ENCODE data around the gene GLT8D2. TPM values are rescaled to one million over a fixed set of nuclear protein-coding genes. Genes with fewer than 3 reads are reported as not detected.
A peak's percentile ranks its signal among the peaks of the same experiment; 100 is the strongest.

The GLT8D2 gene
- polyA plus RNA-seq, 1 of the 3 experiments (the other 2 are of a cell fraction), result 50.0 TPM

GRCh38 chr12:103994235-103994634 lies 55.8 kb downstream of the GLT8D2 start:
- TF ChIP-seq RXRA (IDR thresholded peaks at IDR 0.05; ENCODE audit: borderline replicate concordance, low read depth) (no peak), RAD21 (IDR thresholded peaks at IDR 0.05; ENCODE audit: low read length) (no peak), ZBTB33 (IDR thresholded peaks at IDR 0.05; ENCODE audit: borderline replicate concordance, low read depth) (no peak), TEAD4 (IDR thresholded peaks at IDR 0.05; ENCODE audit: borderline replicate concordance, insufficient read depth) (no peak), JUND (IDR thresholded peaks at IDR 0.05) (no peak), GABPA (IDR thresholded peaks at IDR 0.05; ENCODE audit: low read depth) (no peak), NRF1 (IDR thresholded peaks at IDR 0.05; ENCODE audit: low read depth, low read length) (no peak), USF2 (IDR thresholded peaks at IDR 0.05; ENCODE audit: borderline replicate concordance, low read depth, low read length) (no peak), CHD2 (IDR thresholded peaks at IDR 0.05; ENCODE audit: low read length, partially characterized antibody) (no peak), FOXJ3 (CRISPR knock-in tag; IDR thresholded peaks at IDR 0.05) (no peak), GATA2 (CRISPR knock-in tag; IDR thresholded peaks at IDR 0.05) (no peak), CTCF (IDR thresholded peaks at IDR 0.05) (no peak)
- Histone ChIP-seq H3K4me1 (ENCODE audit: control insufficient read depth in 1 of 2, insufficient read depth in 2 of 2, low read depth in 1 of 2, low read length in 1 of 2) (no peaks in the 10 kb centered on the region), H3K4me2 (no peak overlapping the region), H3K27ac (ENCODE audit: low read depth in 2 of 2, low read length in 1 of 2) (no peak overlapping the region), H3K79me2 (ENCODE audit: insufficient read depth) (no peaks in the 10 kb centered on the region), H3K27me3 (ENCODE audit: insufficient read depth) (no peaks in the 10 kb centered on the region), H3F3A (replicated peaks; ENCODE audit: insufficient read depth) (no peaks in the 10 kb centered on the region), H3K4me3 (ENCODE audit: low read depth in 2 of 2, low read length in 1 of 2) (no peak overlapping the region), H3K9me3 (no peaks in the 10 kb centered on the region), H3K9ac (no peak overlapping the region), H2AFZ (ENCODE audit: low read depth) (no peak overlapping the region), H4K20me1 (ENCODE audit: insufficient read depth) (no peaks in the 10 kb centered on the region), H3K9me2 (no peaks in the 10 kb centered on the region), H3K36me3 (replicated peaks in 1 of 2; ENCODE audit: control insufficient read depth in 1 of 2, insufficient read depth in 2 of 2, low read length in 1 of 2) (peaks cover 12 to 13% of the 10 kb centered on the region in 2 experiments)
- ChIA-PET CTCF (no interaction called here), POLR2A (no interaction called here)
- DNase-seq, result no peak
- 95% methylated on average over 4 of the region's 4 CpGs for WGBS (ENCODE audit: low lambda C conversion rate)

- 51% methylated on average over 2 of the region's 2 CpGs for WGBS (ENCODE audit: low lambda C conversion rate)
- no peak for DNase-seq
- no peak overlapping the region for H2AFZ ChIP-seq (ENCODE audit: low read depth)
- no peak overlapping the region for H3K4me3 ChIP-seq (ENCODE audit: low read depth in 2 of 2, low read length in 1 of 2)
- peak overlapping the region in 1 of 2 experiments; percentile 58; a peak in 2 of 4 replicates for H3K27ac ChIP-seq (ENCODE audit: low read depth in 2 of 2, low read length in 1 of 2)
- H3K4me1 ChIP-seq (ENCODE audit: control insufficient read depth in 1 of 2, insufficient read depth in 2 of 2, low read depth in 1 of 2, low read length in 1 of 2), result no peaks in the 10 kb centered on the region
- 0 out of 2 replicates have a peak, but pooled peaks cover 1% of the 10 kb centered on the region for H3K79me2 ChIP-seq (ENCODE audit: insufficient read depth)
- H3K9ac ChIP-seq, result no peak overlapping the region
- no peaks in the 10 kb centered on the region for H3K27me3 ChIP-seq (ENCODE audit: insufficient read depth)
- TF ChIP-seq RFX5 (IDR thresholded peaks at IDR 0.05; ENCODE audit: low read length) (no peak), RCOR1 (IDR thresholded peaks at IDR 0.05; ENCODE audit: low read length) (no peak), MAX (IDR thresholded peaks at IDR 0.05; ENCODE audit: low read depth) (no peak), TEAD4 (IDR thresholded peaks at IDR 0.05; ENCODE audit: borderline replicate concordance, insufficient read depth) (no peak), NFIC (IDR thresholded peaks at IDR 0.05; ENCODE audit: borderline replicate concordance) (no peak), FOXJ3 (CRISPR knock-in tag; IDR thresholded peaks at IDR 0.05) (no peak), FOSL2 (IDR thresholded peaks at IDR 0.05; ENCODE audit: borderline replicate concordance, low read depth) (peak; percentile 15; the same call in 1 of the 2 replicates), TAF1 (IDR thresholded peaks at IDR 0.05; ENCODE audit: borderline replicate concordance, low read depth, low read length) (no peak), NRF1 (IDR thresholded peaks at IDR 0.05; ENCODE audit: low read depth, low read length) (no peak)
- H3K9me2 ChIP-seq, result no peaks in the 10 kb centered on the region
- POLR2A ChIA-PET, result no interaction called here
- CTCF ChIA-PET, result interaction anchor here (1.8 kb wide), 1 partner anchor 122 kb away, joined by 4 read pairs; no protein-coding TSS in a partner anchor
- peaks cover 24% of the 10 kb centered on the region for H3F3A ChIP-seq (replicated peaks; ENCODE audit: insufficient read depth)
- H3K4me2 ChIP-seq, result no peak overlapping the region
- no peaks in the 10 kb centered on the region for H4K20me1 ChIP-seq (ENCODE audit: insufficient read depth)
- no peaks in the 10 kb centered on the region for H3K9me3 ChIP-seq
- peaks cover 54 to 62% of the 10 kb centered on the region in 2 experiments for H3K36me3 ChIP-seq (replicated peaks in 1 of 2; ENCODE audit: control insufficient read depth in 1 of 2, insufficient read depth in 2 of 2, low read length in 1 of 2)
Observed at GRCh38 chr12:103986829-103987228, 63.2 kb downstream of the GLT8D2 start.
